ENCODE measurements around the gene LCA5.
"Not testable (repeated sequence)": the region's sequence is repeated elsewhere in the genome, so short reads cannot be mapped to it uniquely, and the experiment has no call there.

LCA5 gene

GRCh38 chr6:79463621-79464050 lies 73.6 kb downstream of the LCA5 start:
- no peak for DNase-seq

GRCh38 chr6:79461205-79461604 lies 76.0 kb downstream of the LCA5 start:
- DNase-seq, result no peak

- DNase-seq, result no peak
Measured at GRCh38 chr6:79455446-79455845, 81.8 kb downstream of the LCA5 start.

GRCh38 chr6:79453558-79454042 lies 83.6 kb downstream of the LCA5 start:
- DNase-seq, result peak in 1 of 5 experiments; percentile 6

GRCh38 chr6:79450984-79451383 lies 86.2 kb downstream of the LCA5 start:
- DNase-seq, result no peak

GRCh38 chr6:79446006-79446405 lies 91.2 kb downstream of the LCA5 start:
- no peak for DNase-seq

GRCh38 chr6:79443876-79444275 lies 93.4 kb downstream of the LCA5 start:
- DNase-seq, result not testable (repeated sequence)

GRCh38 chr6:79441192-79441591 lies 96.0 kb downstream of the LCA5 start:
- no peak for DNase-seq

GRCh38 chr6:79440598-79440997 lies 96.6 kb downstream of the LCA5 start:
- DNase-seq, result no peak

GRCh38 chr6:79438030-79438429 lies 99.2 kb downstream of the LCA5 start:
- DNase-seq, result no peak

- no peak for DNase-seq
Measured at GRCh38 chr6:79436241-79436640, 101.0 kb downstream of the LCA5 start.

GRCh38 chr6:79435746-79436145 lies 101.5 kb downstream of the LCA5 start:
- no peak for DNase-seq

Measured in T-helper 2 cell (primary cell).